Immature natural killer cell (primary cell): ENCODE results near the gene ZDHHC7. TPM values are rescaled to one million over a fixed set of nuclear protein-coding genes. Genes with fewer than 3 reads are reported as not detected.
"Not testable (repeated sequence)": the region's sequence is repeated elsewhere in the genome, so short reads cannot be mapped to it uniquely, and the experiment has no call there.

Source experiments
- DNase-seq, 3 donors: peaks; one replicate each; pipeline ENCODE4 v3.0.0; 2022; ENCODE audit warnings: mixed read lengths in 1 of 3
- H3K27ac Mint-ChIP-seq, 6 donors: one replicate each; pipeline ENCODE4 v1.8.0; 2020; ENCODE audit warnings: mixed read lengths in 6 of 6, mild to moderate bottlenecking in 5 of 6, inconsistent platforms in 4 of 6, moderate library complexity in 3 of 6
- H3K27me3 Mint-ChIP-seq, 3 donors: one replicate each; pipeline ENCODE4 v1.8.0; 2020 to 2021; ENCODE audit warnings: low read depth in 3 of 3, mild to moderate bottlenecking in 3 of 3, mixed read lengths in 3 of 3, moderate library complexity in 3 of 3, inconsistent platforms in 1 of 3
- H3K36me3 Mint-ChIP-seq, 3 donors: one replicate each; pipeline ENCODE4 v1.8.0; 2020; ENCODE audit warnings: mixed read lengths in 3 of 3, inconsistent platforms in 2 of 3, mild to moderate bottlenecking in 2 of 3
- H3K4me1 Mint-ChIP-seq, 2 donors: one replicate each; pipeline ENCODE4 v1.8.0; 2020; ENCODE audit warnings: inconsistent platforms in 2 of 2, mild to moderate bottlenecking in 2 of 2, mixed read lengths in 2 of 2, moderate library complexity in 1 of 2
- H3K4me3 Mint-ChIP-seq, 5 donors: one replicate each; pipeline ENCODE4 v1.8.0; 2020; ENCODE audit warnings: mild to moderate bottlenecking in 5 of 5, mixed read lengths in 5 of 5, inconsistent platforms in 3 of 5, moderate library complexity in 3 of 5
- H3K9me3 Mint-ChIP-seq, 6 donors: one replicate each; pipeline ENCODE4 v1.8.0; 2020; ENCODE audit warnings: mild to moderate bottlenecking in 6 of 6, mixed read lengths in 6 of 6, inconsistent platforms in 4 of 6, moderate library complexity in 3 of 6
- polyA plus RNA-seq, 3 donors: library from polyadenylated mRNA; unstranded; fragments of 300-500 nt; fragmentation: Illumina TruSeq; gene quantifications; one replicate each; pipeline ENCODE4 v1.2.3, GENCODE V29; 2021

The ZDHHC7 gene
- polyA plus RNA-seq, 3 donors from 2014 or later = 28.2 to 46.6 (median 37.2) TPM

GRCh38 chr16:85036236-85037049 lies 25.1 kb upstream of the ZDHHC7 start:
- Mint-ChIP-seq H3K36me3 (peaks cover 3 to 7% (median 4%) of the 10 kb centered on the region in 3 donors), H3K27me3 (peaks cover 0 to 6% (median 2%) of the 10 kb centered on the region in 3 donors), H3K4me1 (no peaks in the 10 kb centered on the region), H3K27ac (no peak overlapping the region), H3K4me3 (no peak overlapping the region), H3K9me3 (peaks cover 0 to 1% (median 0%) of the 10 kb centered on the region in 6 donors)
- DNase-seq = no peak

- H3K4me1 Mint-ChIP-seq = peaks cover 2 to 4% of the 10 kb centered on the region in 2 donors
- H3K36me3 Mint-ChIP-seq = peaks cover 3 to 7% (median 4%) of the 10 kb centered on the region in 3 donors
- DNase-seq = no peak
- H3K9me3 Mint-ChIP-seq = peaks cover 0 to 1% (median 0%) of the 10 kb centered on the region in 6 donors
- peaks cover 0 to 6% (median 2%) of the 10 kb centered on the region in 3 donors for H3K27me3 Mint-ChIP-seq
- H3K27ac Mint-ChIP-seq = peak overlapping the region in 1 of 6 donors; percentile 17
- H3K4me3 Mint-ChIP-seq = no peak overlapping the region
These were observed 23.5 kb upstream of the ZDHHC7 start for GRCh38 chr16:85034591-85035433.

- H3K27ac Mint-ChIP-seq = no peak overlapping the region
- H3K36me3 Mint-ChIP-seq = peaks cover 3 to 7% (median 3%) of the 10 kb centered on the region in 3 donors
- no peak for DNase-seq
These were observed 21.8 kb upstream of the ZDHHC7 start for GRCh38 chr16:85033171-85033570.

GRCh38 chr16:85032187-85032586 lies 20.9 kb upstream of the ZDHHC7 start:
- Mint-ChIP-seq H3K27me3 (peaks cover 8 to 11% (median 10%) of the 10 kb centered on the region in 3 donors), H3K4me1 (peaks cover 23 to 24% of the 10 kb centered on the region in 2 donors)
- H3K27ac Mint-ChIP-seq, H3K9me3 Mint-ChIP-seq, DNase-seq, H3K36me3 Mint-ChIP-seq, H3K4me3 Mint-ChIP-seq: not testable (repeated sequence)

More at GRCh38 chr16:85033171-85033570, 21.8 kb upstream of the ZDHHC7 start:
- H3K27me3 Mint-ChIP-seq = peaks cover 7 to 12% (median 8%) of the 10 kb centered on the region in 3 donors
- peaks cover 18 to 19% of the 10 kb centered on the region in 2 donors for H3K4me1 Mint-ChIP-seq
- peaks cover 0 to 1% (median 0%) of the 10 kb centered on the region in 6 donors for H3K9me3 Mint-ChIP-seq
- no peak overlapping the region for H3K4me3 Mint-ChIP-seq

- Mint-ChIP-seq H3K4me1 (peaks cover 30 to 31% of the 10 kb centered on the region in 2 donors), H3K27ac (no peak overlapping the region)
These were observed 20.1 kb upstream of the ZDHHC7 start for GRCh38 chr16:85031451-85031850.

GRCh38 chr16:85029981-85030401 lies 18.7 kb upstream of the ZDHHC7 start:
- peaks cover 0 to 1% (median 0%) of the 10 kb centered on the region in 6 donors for H3K9me3 Mint-ChIP-seq
- no peak overlapping the region for H3K4me3 Mint-ChIP-seq
- no peak for DNase-seq
- H3K27ac Mint-ChIP-seq = peak overlapping the region in 1 of 6 donors; percentile 92
- peaks cover 6 to 16% (median 10%) of the 10 kb centered on the region in 3 donors for H3K27me3 Mint-ChIP-seq
- H3K36me3 Mint-ChIP-seq = peaks cover 0 to 4% (median 0%) of the 10 kb centered on the region in 3 donors
- H3K4me1 Mint-ChIP-seq = peaks cover 35 to 36% of the 10 kb centered on the region in 2 donors

More at GRCh38 chr16:85031451-85031850, 20.1 kb upstream of the ZDHHC7 start:
- Mint-ChIP-seq H3K36me3 (peaks cover 0 to 7% (median 0%) of the 10 kb centered on the region in 3 donors), H3K27me3 (peaks cover 6 to 12% (median 10%) of the 10 kb centered on the region in 3 donors), H3K4me3 (no peak overlapping the region), H3K9me3 (peaks cover 0 to 1% (median 0%) of the 10 kb centered on the region in 6 donors)
- no peak for DNase-seq

- Mint-ChIP-seq H3K9me3 (peaks cover 0 to 1% (median 0%) of the 10 kb centered on the region in 6 donors), H3K36me3 (peaks cover 0 to 4% (median 0%) of the 10 kb centered on the region in 3 donors), H3K27me3 (peaks cover 6 to 16% (median 10%) of the 10 kb centered on the region in 3 donors), H3K27ac (peak overlapping the region; percentile 68 to 92 (median 86)), H3K4me1 (peaks cover 35 to 36% of the 10 kb centered on the region in 2 donors), H3K4me3 (peak overlapping the region; percentile 83 to 93 (median 89))
- peak; percentile 20 to 43 (median 28) for DNase-seq
These were observed 18.1 kb upstream of the ZDHHC7 start for GRCh38 chr16:85029408-85029784.

- peak; percentile 37 to 49 (median 43) for DNase-seq
- Mint-ChIP-seq H3K27ac (peak overlapping the region; percentile 68 to 92 (median 86)), H3K9me3 (no peaks in the 10 kb centered on the region), H3K27me3 (peaks cover 6 to 16% (median 10%) of the 10 kb centered on the region in 3 donors), H3K4me3 (peak overlapping the region; percentile 83 to 93 (median 89)), H3K4me1 (peaks cover 35 to 36% of the 10 kb centered on the region in 2 donors), H3K36me3 (peaks cover 0 to 4% (median 0%) of the 10 kb centered on the region in 3 donors)
These were observed 17.5 kb upstream of the ZDHHC7 start for GRCh38 chr16:85028685-85029407.

- peak overlapping the region; percentile 83 to 93 (median 89) for H3K4me3 Mint-ChIP-seq
- DNase-seq = peak in 1 of 3 donors; percentile 29
- peak overlapping the region; percentile 68 to 92 (median 86) for H3K27ac Mint-ChIP-seq
- H3K27me3 Mint-ChIP-seq = peaks cover 6 to 16% (median 10%) of the 10 kb centered on the region in 3 donors
- peaks cover 0 to 4% (median 0%) of the 10 kb centered on the region in 3 donors for H3K36me3 Mint-ChIP-seq
- no peaks in the 10 kb centered on the region for H3K9me3 Mint-ChIP-seq
- H3K4me1 Mint-ChIP-seq = peaks cover 35 to 36% of the 10 kb centered on the region in 2 donors
These were observed 16.8 kb upstream of the ZDHHC7 start for GRCh38 chr16:85027958-85028684.

- Mint-ChIP-seq H3K27me3 (peaks cover 6 to 16% (median 10%) of the 10 kb centered on the region in 3 donors), H3K4me3 (peak within 1 kb of the TSS; percentile 89 to 94 (median 91)), H3K27ac (peak within 1 kb of the TSS; percentile 79 to 95 (median 92)), H3K9me3 (no peaks in the 10 kb centered on the region), H3K36me3 (peaks cover 0 to 4% (median 0%) of the 10 kb centered on the region in 3 donors), H3K4me1 (peaks cover 35 to 36% of the 10 kb centered on the region in 2 donors)
- peak; percentile 97 for DNase-seq
These were observed 16.1 kb upstream of the ZDHHC7 start, which contains the start of gene KIAA0513 for GRCh38 chr16:85027349-85027957. KIAA0513 (plus strand) TSS chr16:85027795; CDS start chr16:85067072, 39,277 bp downstream.

GRCh38 chr16:85026703-85027102 lies 15.4 kb upstream of the ZDHHC7 start:
- peak overlapping the region; percentile 78 to 94 (median 90) for H3K4me3 Mint-ChIP-seq

More at GRCh38 chr16:85026703-85027102, 15.4 kb upstream of the ZDHHC7 start:
- Mint-ChIP-seq H3K36me3 (peaks cover 0 to 3% (median 0%) of the 10 kb centered on the region in 3 donors), H3K9me3 (no peaks in the 10 kb centered on the region), H3K4me1 (peaks cover 35 to 36% of the 10 kb centered on the region in 2 donors), H3K27me3 (peaks cover 6 to 16% (median 10%) of the 10 kb centered on the region in 3 donors), H3K27ac (peak overlapping the region; percentile 43 to 88 (median 73))
- DNase-seq = no peak
